OCI-LY1 (cell line): Measurements from ENCODE around the gene LYSMD1.
A peak's percentile ranks its signal among the peaks of the same experiment; 100 is the strongest.

Source experiments
- H2AFZ ChIP-seq: fragments of 200-600 bp; sonication (generic), shearing (Covaris generic); 2 replicates; pipeline ENCODE4 v1.6.0; 2014; ENCODE audit warnings: antibody characterized with exemption, mild to moderate bottlenecking, low read length
- H3F3A ChIP-seq: fragments of 200-600 bp; sonication (generic), shearing (Covaris generic); 2 replicates; pipeline ENCODE4 v1.6.0; 2014; ENCODE audit warnings: mild to moderate bottlenecking, antibody characterized with exemption, low read length, moderate library complexity; ENCODE audit not compliant: insufficient read depth
- H3K27ac ChIP-seq: fragments of 200-600 bp; sonication (generic); 2 replicates; pipeline ENCODE4 v1.5.1; 2014; ENCODE audit warnings: low read length, mixed run types, mild to moderate bottlenecking, low read depth; ENCODE audit not compliant: poor library complexity, severe bottlenecking
- H3K27me3 ChIP-seq: fragments of 200-600 bp; sonication (generic); 2 replicates; pipeline ENCODE4 v1.6.0; 2014; ENCODE audit warnings: antibody characterized with exemption, mild to moderate bottlenecking, low read length, moderate library complexity; ENCODE audit not compliant: insufficient read depth
- H3K36me3 ChIP-seq: fragments of 200-600 bp; sonication (generic); 2 replicates; pipeline ENCODE4 v1.6.1; 2014; ENCODE audit warnings: mild to moderate bottlenecking, antibody characterized with exemption, low read length, moderate library complexity, mixed read lengths; ENCODE audit not compliant: insufficient read depth
- H3K4me1 ChIP-seq: fragments of 200-600 bp; sonication (generic); 2 replicates; pipeline ENCODE4 v1.5.1; 2014; ENCODE audit warnings: mild to moderate bottlenecking, low read length, moderate library complexity; ENCODE audit not compliant: insufficient read depth, severe bottlenecking
- H3K4me2 ChIP-seq: fragments of 200-600 bp; sonication (generic), shearing (Covaris generic); 2 replicates; pipeline ENCODE4 v1.6.1; 2014; ENCODE audit warnings: low read length
- H3K4me3 ChIP-seq: fragments of 200-600 bp; sonication (generic); 2 replicates; pipeline ENCODE4 v1.5.1; 2014; ENCODE audit warnings: low read length, low read depth, mild to moderate bottlenecking, mixed read lengths; ENCODE audit not compliant: poor library complexity, severe bottlenecking
- H3K79me2 ChIP-seq: fragments of 200-600 bp; shearing (Covaris generic); 2 replicates; pipeline ENCODE4 v1.6.1; 2016; ENCODE audit warnings: mixed run types, low read length, mixed read lengths; ENCODE audit not compliant: insufficient read depth
- H3K9ac ChIP-seq: fragments of 200-600 bp; sonication (generic), shearing (Covaris generic); 2 replicates; pipeline ENCODE4 v1.6.1; 2014; ENCODE audit warnings: mild to moderate bottlenecking, low read length, mixed read lengths
- H3K9me2 ChIP-seq: fragments of 200-600 bp; sonication (generic), shearing (Covaris generic); 2 replicates; pipeline ENCODE4 v1.6.1; 2014; ENCODE audit warnings: low read depth, mild to moderate bottlenecking, low read length, mixed read lengths
- H3K9me3 ChIP-seq: fragments of 200-600 bp; shearing (Covaris generic); 2 replicates; pipeline ENCODE4 v1.6.1; 2014; ENCODE audit warnings: low read length, mixed read lengths
- H4K20me1 ChIP-seq: fragments of 200-600 bp; sonication (generic), shearing (Covaris generic); 2 replicates; pipeline ENCODE4 v1.6.0; 2016; ENCODE audit warnings: mild to moderate bottlenecking, low read length; ENCODE audit not compliant: insufficient read depth
- CTCF ChIP-seq: fragments of 200-600 bp; sonication (generic), shearing (Covaris generic); IDR thresholded peaks from 2 replicates; pipeline ENCODE4 v1.5.1; 2017; ENCODE audit warnings: mild to moderate bottlenecking, antibody characterized with exemption, low read length, moderate library complexity, mixed read lengths
- EZH2 ChIP-seq: fragments of 200-600 bp; sonication (generic), shearing (Covaris generic); IDR thresholded peaks from 2 replicates; pipeline ENCODE4 v1.8.0; 2017; ENCODE audit warnings: borderline replicate concordance, mixed run types, mild to moderate bottlenecking, antibody characterized with exemption, low read length, moderate library complexity, mixed read lengths

Gene LYSMD1

GRCh38 chr1:151184211-151184610, 18.5 kb upstream of the LYSMD1 start:
- no peak overlapping the region for H3K9ac ChIP-seq
- H3K27ac ChIP-seq = no peak overlapping the region
- H3K36me3 ChIP-seq = peaks cover 60% of the 10 kb centered on the region
- H2AFZ ChIP-seq = no peak overlapping the region
- TF ChIP-seq CTCF (no peak), EZH2 (no peak)
- no peaks in the 10 kb centered on the region for H4K20me1 ChIP-seq
- H3K4me2 ChIP-seq = no peak overlapping the region
- H3K79me2 ChIP-seq = peaks cover 3% of the 10 kb centered on the region
- H3F3A ChIP-seq = no peaks in the 10 kb centered on the region
- peaks cover 11% of the 10 kb centered on the region for H3K4me1 ChIP-seq
- no peaks in the 10 kb centered on the region for H3K9me2 ChIP-seq
- H3K9me3 ChIP-seq = no peaks in the 10 kb centered on the region
- H3K27me3 ChIP-seq = no peaks in the 10 kb centered on the region
- H3K4me3 ChIP-seq = no peak overlapping the region

GRCh38 chr1:151176514-151177045, 10.9 kb upstream of the LYSMD1 start:
- no peaks in the 10 kb centered on the region for H3K9me3 ChIP-seq
- no peaks in the 10 kb centered on the region for H3K79me2 ChIP-seq
- TF ChIP-seq EZH2 = no peak
- TF ChIP-seq CTCF = no peak
- peaks cover 70% of the 10 kb centered on the region for H3K36me3 ChIP-seq
- H4K20me1 ChIP-seq = no peaks in the 10 kb centered on the region
- H3K27ac ChIP-seq = no peak overlapping the region
- no peak overlapping the region for H3K4me3 ChIP-seq
- no peak overlapping the region for H3K4me2 ChIP-seq
- H3K9ac ChIP-seq = no peak overlapping the region
- H2AFZ ChIP-seq = no peak overlapping the region
- H3K9me2 ChIP-seq = no peaks in the 10 kb centered on the region
- no peaks in the 10 kb centered on the region for H3K27me3 ChIP-seq
- no peaks in the 10 kb centered on the region for H3F3A ChIP-seq
- H3K4me1 ChIP-seq = no peaks in the 10 kb centered on the region

GRCh38 chr1:151175863-151176262, 10.2 kb upstream of the LYSMD1 start, which contains the start of gene TMOD4:
Gene TMOD4 (minus strand): TSS chr1:151175981. CDS start chr1:151174875, 1,106 bp downstream.
- no peak within 1 kb of the TSS for H3K27ac ChIP-seq
- peaks cover 65% of the 10 kb centered on the region for H3K36me3 ChIP-seq
- no peak for TF ChIP-seq EZH2
- TF ChIP-seq CTCF = peak; percentile 58

More at GRCh38 chr1:151175863-151176262, 10.2 kb upstream of the LYSMD1 start, which contains the start of gene TMOD4:
- Histone ChIP-seq H3K9me2 (no peaks in the 10 kb centered on the region), H3K9ac (no peak within 1 kb of the TSS), H3K79me2 (no peaks in the 10 kb centered on the region), H4K20me1 (no peaks in the 10 kb centered on the region), H2AFZ (no peak within 1 kb of the TSS), H3K4me1 (no peaks in the 10 kb centered on the region), H3K4me3 (no peak within 1 kb of the TSS), H3K4me2 (no peak within 1 kb of the TSS), H3K9me3 (no peaks in the 10 kb centered on the region), H3F3A (no peaks in the 10 kb centered on the region), H3K27me3 (no peaks in the 10 kb centered on the region)
